Activated T-helper 17 cell treated with anti-CD3 and anti-CD28 coated beads, Interleukin-2, amount 50 U/mL, for 72 hours (primary cell): ENCODE data around the gene EPC1. TPM values are rescaled to one million over a fixed set of nuclear protein-coding genes. Genes with fewer than 3 reads are reported as not detected.

ENCODE experiments used
- ATAC-seq: fragments of 150-1000 bp; cut with Tn5 transposase; replicated peaks from 2 replicates; pipeline ENCODE4 v1.10.0; 2021; ENCODE audit warnings: mild to moderate bottlenecking, moderate library complexity
- H3K27ac Mint-ChIP-seq: one replicate; pipeline ENCODE4 v1.8.0; 2022; ENCODE audit warnings: mixed read lengths
- H3K27me3 Mint-ChIP-seq: one replicate; pipeline ENCODE4 v1.8.0; 2022; ENCODE audit warnings: mixed read lengths
- H3K36me3 Mint-ChIP-seq: one replicate; pipeline ENCODE4 v1.8.0; 2022; ENCODE audit warnings: low read depth, mild to moderate bottlenecking, mixed read lengths
- H3K4me1 Mint-ChIP-seq: one replicate; pipeline ENCODE4 v1.8.0; 2022; ENCODE audit warnings: mixed read lengths
- H3K4me3 Mint-ChIP-seq: one replicate; pipeline ENCODE4 v1.8.0; 2022; ENCODE audit warnings: mild to moderate bottlenecking, mixed read lengths
- H3K9me3 Mint-ChIP-seq: one replicate; pipeline ENCODE4 v1.8.0; 2022; ENCODE audit warnings: mixed read lengths
- total RNA-seq, 2 donors: library from RNA; stranded (reverse); gene quantifications; one replicate each; pipeline ENCODE4 v1.2.3, GENCODE V29; 2022

The EPC1 gene
- total RNA-seq, 2 donors from 2014 or later = 36.3 to 40.4 TPM

DNA sequence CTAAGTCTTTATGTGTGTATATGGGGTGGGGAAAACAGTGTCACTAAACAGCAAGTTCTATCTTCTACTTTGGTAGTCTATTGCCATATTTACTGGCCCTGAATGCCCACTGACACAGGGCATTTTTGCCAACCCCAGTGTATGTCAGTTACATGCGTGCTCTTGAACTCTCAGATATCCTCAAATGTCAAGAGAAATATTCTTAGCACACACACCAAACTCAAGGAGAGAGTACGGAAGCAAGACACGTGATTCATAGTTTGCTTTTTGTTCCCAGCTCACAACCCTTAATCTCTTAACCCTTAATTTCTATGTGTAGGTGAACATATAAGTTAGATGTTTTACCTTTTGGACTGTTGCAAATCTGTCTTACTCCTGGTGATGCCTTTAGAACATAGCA lies 39.3 kb downstream of the EPC1 start:
- Mint-ChIP-seq H3K9me3 (no peaks in the 10 kb centered on the region), H3K27ac (peak overlapping the region; percentile 84), H3K27me3 (no peaks in the 10 kb centered on the region), H3K4me3 (peak overlapping the region; percentile 80), H3K4me1 (peaks cover 44% of the 10 kb centered on the region), H3K36me3 (peaks cover 65% of the 10 kb centered on the region)
- peak; percentile 10 for ATAC-seq

DNA sequence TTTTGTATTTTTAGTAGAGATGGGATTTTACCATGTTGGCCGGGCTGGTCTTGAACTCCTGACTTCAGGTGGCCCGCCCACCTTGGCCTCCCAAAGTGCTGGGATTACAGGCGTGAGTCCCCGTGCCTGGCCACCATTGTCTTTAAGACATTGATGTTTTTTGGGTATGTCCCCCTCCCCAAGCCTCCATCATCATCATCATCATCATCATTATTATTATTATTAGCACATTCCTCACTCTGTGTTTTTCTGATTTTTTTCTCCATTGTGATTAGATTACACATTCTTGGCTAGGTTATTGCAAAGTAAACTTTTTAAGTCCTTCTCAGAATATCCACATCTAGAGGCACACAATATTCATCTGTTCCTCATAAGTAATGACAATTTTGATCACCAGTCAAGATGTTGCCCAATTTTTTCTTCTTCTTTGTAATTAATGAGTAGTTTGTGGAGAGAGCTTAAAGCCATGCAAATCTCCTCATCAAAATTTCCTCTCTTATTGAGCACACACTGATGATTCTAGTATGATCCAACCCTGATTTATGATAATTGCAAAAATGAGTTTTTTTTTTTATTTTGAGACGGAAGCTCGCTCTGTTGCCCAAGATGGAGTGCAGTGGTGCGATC lies 47.5 kb downstream of the EPC1 start:
- Mint-ChIP-seq H3K4me1 (peaks cover 36% of the 10 kb centered on the region), H3K4me3 (peak overlapping the region; percentile 80), H3K27me3 (no peaks in the 10 kb centered on the region), H3K9me3 (no peaks in the 10 kb centered on the region), H3K36me3 (peaks cover 68% of the 10 kb centered on the region), H3K27ac (peak overlapping the region; percentile 90)
- ATAC-seq = peak; percentile 29

DNA sequence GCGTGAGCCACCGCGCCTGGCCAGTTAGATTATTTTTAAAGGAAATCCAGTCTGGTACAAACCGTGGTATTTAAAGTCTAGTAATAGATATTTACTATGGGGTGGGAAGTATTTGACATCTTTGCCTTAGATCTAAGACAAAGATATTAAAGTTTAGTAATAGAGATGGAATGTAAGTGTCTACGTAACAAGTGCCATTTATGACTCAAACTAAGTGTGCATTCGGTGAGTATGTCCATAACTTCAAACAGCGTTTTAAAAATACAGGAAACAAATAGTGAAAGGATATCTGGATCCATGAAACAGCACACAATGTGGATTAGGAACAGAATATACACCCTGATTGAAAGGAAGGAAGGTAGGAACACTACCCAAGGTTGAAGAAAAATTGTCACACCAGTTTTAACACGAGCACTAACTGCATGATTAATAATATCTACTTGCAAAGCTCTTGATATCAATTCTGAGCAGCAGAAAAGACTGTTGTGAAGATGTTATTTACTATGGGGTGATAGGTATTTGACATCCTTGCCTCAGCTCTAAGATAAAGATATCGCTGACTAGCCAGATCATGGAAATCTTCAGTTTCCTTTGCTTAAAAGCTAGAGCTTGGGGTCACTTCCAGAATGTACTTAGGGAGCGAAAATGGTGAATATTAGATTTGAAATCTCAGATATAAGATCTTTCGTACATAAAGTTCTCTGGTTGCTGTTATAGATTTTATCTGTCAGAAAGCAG lies 48.7 kb downstream of the EPC1 start:
- H3K4me3 Mint-ChIP-seq = peak overlapping the region; percentile 80
- H3K27ac Mint-ChIP-seq = peak overlapping the region; percentile 90
- H3K4me1 Mint-ChIP-seq = peaks cover 30% of the 10 kb centered on the region

DNA sequence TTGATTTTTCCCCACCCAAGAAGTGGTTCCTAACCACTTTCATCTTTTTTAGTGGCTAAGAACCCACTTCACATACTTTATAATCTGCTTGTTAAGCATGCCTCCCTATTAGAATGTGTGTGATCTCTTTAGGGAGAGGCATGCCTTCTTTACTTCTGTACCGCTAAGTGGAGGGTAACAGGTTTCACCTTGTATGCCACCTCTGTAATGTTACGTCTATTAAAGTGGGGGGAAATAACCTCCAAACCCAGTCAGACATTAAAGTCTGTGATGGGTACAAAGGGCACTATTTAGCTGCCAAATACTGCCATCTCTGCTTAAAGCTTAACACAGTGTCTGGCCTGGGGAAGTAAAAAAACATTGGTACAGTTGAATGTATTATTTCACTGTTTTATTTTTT lies 51.9 kb downstream of the EPC1 start:
- H3K27me3 Mint-ChIP-seq = no peaks in the 10 kb centered on the region
- H3K36me3 Mint-ChIP-seq = peaks cover 62% of the 10 kb centered on the region
- no peak for ATAC-seq
- no peak overlapping the region for H3K4me3 Mint-ChIP-seq
- H3K27ac Mint-ChIP-seq = peak overlapping the region; percentile 46
- H3K9me3 Mint-ChIP-seq = no peaks in the 10 kb centered on the region
- H3K4me1 Mint-ChIP-seq = peaks cover 23% of the 10 kb centered on the region

More for the DNA sequence above, 48.7 kb downstream of the EPC1 start:
- H3K36me3 Mint-ChIP-seq = peaks cover 61% of the 10 kb centered on the region
- no peaks in the 10 kb centered on the region for H3K9me3 Mint-ChIP-seq
- H3K27me3 Mint-ChIP-seq = no peaks in the 10 kb centered on the region
- ATAC-seq = no peak

DNA sequence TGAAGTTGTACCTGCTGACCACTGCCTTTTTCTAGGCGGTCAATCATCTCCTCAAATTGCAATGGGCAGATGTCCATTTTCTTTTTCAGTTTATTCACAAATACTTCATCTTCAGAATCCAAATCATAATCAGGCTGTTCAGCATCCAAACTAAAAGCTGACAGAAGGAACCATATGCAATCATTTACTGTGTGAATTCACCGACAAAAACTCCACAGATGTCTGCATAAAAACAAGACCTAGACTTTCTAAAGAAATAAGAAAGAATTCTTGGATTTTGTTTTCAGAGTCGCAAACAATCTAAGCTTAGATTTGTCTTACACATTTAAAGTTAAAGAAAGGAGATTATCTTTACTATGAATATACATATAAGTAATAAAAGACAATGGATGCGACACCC lies 53.4 kb downstream of the EPC1 start:
- Mint-ChIP-seq H3K27me3 (no peaks in the 10 kb centered on the region), H3K27ac (no peak overlapping the region), H3K4me1 (peaks cover 13% of the 10 kb centered on the region), H3K36me3 (peaks cover 60% of the 10 kb centered on the region), H3K4me3 (no peak overlapping the region), H3K9me3 (no peaks in the 10 kb centered on the region)
- no peak for ATAC-seq

DNA sequence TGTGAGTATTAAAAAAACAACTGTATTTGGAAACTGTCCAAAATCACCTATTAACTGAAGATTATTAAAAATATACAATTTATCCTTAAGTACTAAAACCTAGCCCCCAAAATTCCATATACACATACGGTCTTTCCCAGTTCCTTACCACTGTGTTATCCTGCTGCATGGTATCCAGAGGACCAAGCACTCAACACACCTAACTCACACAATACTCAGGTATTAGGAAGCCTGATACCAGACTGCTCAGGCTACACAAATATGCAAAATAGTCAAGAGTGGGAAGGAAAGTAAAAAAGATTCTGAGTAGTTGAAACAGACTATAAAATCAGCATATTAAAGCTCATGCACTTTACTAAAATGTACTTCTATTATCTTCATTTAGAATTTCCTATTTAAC lies 67.2 kb downstream of the EPC1 start:
- ATAC-seq = no peak
- Mint-ChIP-seq H3K4me1 (no peaks in the 10 kb centered on the region), H3K9me3 (no peaks in the 10 kb centered on the region), H3K27ac (no peak overlapping the region), H3K27me3 (no peaks in the 10 kb centered on the region), H3K36me3 (peaks cover 84% of the 10 kb centered on the region), H3K4me3 (no peak overlapping the region)

DNA sequence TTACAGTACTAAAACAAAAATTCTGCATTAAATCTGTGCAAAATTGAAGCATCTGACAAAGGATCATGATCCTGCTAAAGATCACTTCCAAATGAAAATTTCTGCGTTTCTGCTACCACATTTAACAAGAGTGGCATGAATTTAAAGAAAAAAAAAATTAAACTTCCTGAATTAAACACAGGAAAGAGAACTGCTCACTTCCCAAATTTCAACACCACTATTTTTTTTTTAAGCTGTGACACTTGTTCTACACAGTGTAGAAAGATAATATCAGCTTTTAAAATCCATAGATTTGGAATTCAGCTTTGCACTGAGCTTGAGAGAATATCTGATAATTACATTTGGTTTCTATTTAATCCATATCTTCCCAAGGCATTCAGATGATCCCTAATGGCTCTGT lies 73.6 kb downstream of the EPC1 start:
- H3K4me3 Mint-ChIP-seq = no peak overlapping the region
- no peaks in the 10 kb centered on the region for H3K9me3 Mint-ChIP-seq
- H3K4me1 Mint-ChIP-seq = peaks cover 9% of the 10 kb centered on the region
- H3K27ac Mint-ChIP-seq = no peak overlapping the region
- no peaks in the 10 kb centered on the region for H3K27me3 Mint-ChIP-seq
- ATAC-seq = no peak
- H3K36me3 Mint-ChIP-seq = peaks cover 96% of the 10 kb centered on the region

DNA sequence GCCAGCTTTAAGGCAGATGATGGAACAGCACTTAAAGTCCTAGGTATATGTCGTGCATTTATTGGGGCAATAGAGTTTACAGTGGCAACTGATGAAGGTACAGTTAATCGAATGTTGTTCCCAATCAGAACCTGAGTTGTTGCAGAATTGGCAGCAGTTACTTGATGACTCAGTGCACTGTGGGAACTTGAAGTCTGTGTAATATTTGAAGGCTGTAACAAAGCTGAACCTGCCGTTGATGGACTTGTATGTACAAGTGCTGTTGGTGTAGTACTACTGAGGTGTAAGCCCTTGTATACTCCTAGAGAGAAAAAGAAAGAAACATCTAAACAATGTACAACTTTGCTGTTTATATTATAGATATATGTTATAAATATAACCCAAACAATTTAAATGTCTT lies 75.3 kb downstream of the EPC1 start:
- Mint-ChIP-seq H3K36me3 (peaks cover 92% of the 10 kb centered on the region), H3K27ac (peak overlapping the region; percentile 10), H3K9me3 (no peaks in the 10 kb centered on the region), H3K27me3 (no peaks in the 10 kb centered on the region), H3K4me1 (peaks cover 9% of the 10 kb centered on the region), H3K4me3 (no peak overlapping the region)
- no peak for ATAC-seq

DNA sequence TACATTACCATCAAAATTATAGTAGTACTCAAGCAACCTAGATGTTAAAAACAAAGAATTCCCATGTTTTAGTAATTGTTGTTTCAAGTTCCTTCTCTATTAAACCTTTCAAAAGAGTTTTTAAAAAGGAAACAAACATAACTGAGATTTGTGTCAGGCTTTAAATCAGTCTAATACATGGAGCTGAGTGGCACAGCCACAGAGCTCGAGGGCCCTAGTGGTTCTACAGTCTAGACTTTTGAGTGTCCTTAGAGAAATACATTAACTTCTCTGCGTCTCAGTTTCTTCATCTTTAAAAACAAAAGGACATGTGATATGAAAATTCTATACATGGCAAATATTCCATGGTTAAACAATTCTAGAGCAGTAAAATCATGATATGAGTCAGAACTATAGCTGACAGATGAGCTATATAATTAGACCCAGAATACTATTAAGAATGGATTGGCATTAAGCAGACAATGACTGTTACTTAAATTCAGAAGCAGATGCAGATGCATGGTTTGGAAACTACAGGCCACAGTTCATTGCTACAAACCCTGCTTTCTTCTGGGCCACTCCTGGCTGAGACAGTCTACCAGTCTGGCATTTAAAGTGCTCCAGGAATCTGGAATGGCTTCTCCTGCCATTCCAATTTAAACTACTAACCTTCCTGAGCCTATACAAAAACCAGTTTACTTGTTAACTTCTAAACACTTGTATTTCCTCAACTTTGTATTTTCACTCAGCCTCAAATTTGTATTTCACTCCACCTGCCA lies 77.4 kb downstream of the EPC1 start:
- no peaks in the 10 kb centered on the region for H3K9me3 Mint-ChIP-seq
- ATAC-seq = no peak
- H3K4me3 Mint-ChIP-seq = no peak overlapping the region
- H3K4me1 Mint-ChIP-seq = peaks cover 9% of the 10 kb centered on the region
- H3K27me3 Mint-ChIP-seq = no peaks in the 10 kb centered on the region
- H3K27ac Mint-ChIP-seq = peak overlapping the region; percentile 77
- H3K36me3 Mint-ChIP-seq = peaks cover 72% of the 10 kb centered on the region

DNA sequence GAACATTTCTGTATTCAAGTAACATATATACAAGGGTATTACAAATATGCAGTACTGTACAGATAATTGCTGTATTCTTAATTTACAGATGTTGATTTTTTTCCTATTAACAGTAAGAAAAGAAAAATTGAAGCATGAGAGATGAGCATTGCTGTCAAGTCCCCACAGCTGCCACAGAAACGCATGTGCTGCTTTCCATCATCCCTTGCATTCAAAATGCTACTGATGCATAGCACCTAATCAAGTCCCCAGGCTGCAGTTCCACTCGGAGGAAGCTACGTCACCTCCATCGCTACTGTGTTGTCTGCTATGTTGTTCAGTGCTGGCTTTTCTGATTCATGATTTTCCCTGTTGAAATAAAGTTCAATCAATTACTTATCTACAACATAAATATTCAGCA lies 78.2 kb downstream of the EPC1 start:
- Mint-ChIP-seq H3K9me3 (no peaks in the 10 kb centered on the region), H3K4me3 (no peak overlapping the region), H3K4me1 (peaks cover 9% of the 10 kb centered on the region), H3K27me3 (no peaks in the 10 kb centered on the region), H3K27ac (no peak overlapping the region), H3K36me3 (peaks cover 64% of the 10 kb centered on the region)
- ATAC-seq = no peak

DNA sequence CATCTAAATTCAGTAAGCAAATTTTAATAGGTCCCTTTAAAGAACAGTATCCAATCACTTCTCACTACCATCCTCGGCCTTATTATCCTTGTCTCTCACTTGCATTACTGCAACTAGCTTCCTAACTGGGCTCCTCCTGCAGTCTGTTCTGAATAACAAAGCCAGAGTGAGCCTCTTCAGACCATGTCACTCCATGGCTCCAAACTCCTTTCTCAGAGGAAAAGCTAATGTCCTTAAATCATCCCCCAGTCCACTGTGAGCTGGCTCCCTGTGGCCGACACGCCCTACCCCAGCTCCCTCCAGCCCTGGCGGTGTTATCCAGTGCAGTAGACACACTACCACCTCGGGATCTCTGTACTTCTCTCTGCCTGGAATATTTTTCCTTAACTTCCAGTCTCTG lies 80.0 kb downstream of the EPC1 start:
- peaks cover 9% of the 10 kb centered on the region for H3K4me1 Mint-ChIP-seq
- H3K27me3 Mint-ChIP-seq = no peaks in the 10 kb centered on the region
- H3K36me3 Mint-ChIP-seq = peaks cover 46% of the 10 kb centered on the region
- no peaks in the 10 kb centered on the region for H3K9me3 Mint-ChIP-seq
- H3K4me3 Mint-ChIP-seq = no peak overlapping the region
- peak overlapping the region; percentile 21 for H3K27ac Mint-ChIP-seq
- no peak for ATAC-seq

DNA sequence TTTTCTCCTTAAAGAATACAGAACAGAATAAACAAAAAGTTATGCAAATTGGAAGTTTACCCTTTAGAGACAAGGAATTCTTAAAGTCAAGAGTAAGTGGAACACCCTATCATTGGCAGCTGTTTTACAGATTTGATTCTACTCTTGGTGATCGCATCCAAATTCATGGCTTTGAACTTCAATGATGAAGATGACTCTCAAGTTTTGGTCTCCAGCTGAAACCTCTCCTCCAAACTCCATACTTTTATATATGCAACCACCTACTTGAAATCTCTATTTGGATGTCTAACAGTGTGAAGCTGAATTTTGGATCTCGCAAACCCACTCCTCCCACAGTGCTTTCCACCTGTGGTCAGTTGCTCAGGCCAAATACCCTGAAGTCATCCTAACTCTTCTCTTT lies 80.4 kb downstream of the EPC1 start:
- Mint-ChIP-seq H3K4me3 (no peak overlapping the region), H3K36me3 (peaks cover 42% of the 10 kb centered on the region), H3K9me3 (no peaks in the 10 kb centered on the region), H3K27me3 (no peaks in the 10 kb centered on the region), H3K4me1 (peaks cover 9% of the 10 kb centered on the region), H3K27ac (no peak overlapping the region)
- ATAC-seq = no peak

DNA sequence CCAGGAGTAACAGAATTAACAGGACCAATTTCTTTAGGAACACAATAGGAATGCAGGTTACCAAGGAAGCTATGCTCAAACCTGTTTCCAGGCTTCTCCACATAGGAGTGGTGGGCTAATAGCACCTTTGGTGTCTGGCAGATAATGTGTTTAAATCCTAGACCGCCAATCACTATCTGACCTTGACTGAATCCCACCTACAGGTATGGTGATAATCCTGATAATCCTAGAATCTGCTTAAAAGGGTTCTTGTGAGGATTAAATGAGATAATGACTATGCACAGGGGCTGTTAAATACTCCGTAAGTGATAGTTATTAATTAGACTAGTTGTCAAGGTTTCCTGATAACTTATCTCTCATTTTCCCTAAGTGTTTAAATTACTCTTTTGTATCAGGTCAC lies 81.2 kb downstream of the EPC1 start:
- Mint-ChIP-seq H3K9me3 (no peaks in the 10 kb centered on the region), H3K36me3 (peaks cover 34% of the 10 kb centered on the region), H3K4me1 (peaks cover 9% of the 10 kb centered on the region), H3K4me3 (no peak overlapping the region), H3K27me3 (no peaks in the 10 kb centered on the region), H3K27ac (no peak overlapping the region)
- no peak for ATAC-seq

DNA sequence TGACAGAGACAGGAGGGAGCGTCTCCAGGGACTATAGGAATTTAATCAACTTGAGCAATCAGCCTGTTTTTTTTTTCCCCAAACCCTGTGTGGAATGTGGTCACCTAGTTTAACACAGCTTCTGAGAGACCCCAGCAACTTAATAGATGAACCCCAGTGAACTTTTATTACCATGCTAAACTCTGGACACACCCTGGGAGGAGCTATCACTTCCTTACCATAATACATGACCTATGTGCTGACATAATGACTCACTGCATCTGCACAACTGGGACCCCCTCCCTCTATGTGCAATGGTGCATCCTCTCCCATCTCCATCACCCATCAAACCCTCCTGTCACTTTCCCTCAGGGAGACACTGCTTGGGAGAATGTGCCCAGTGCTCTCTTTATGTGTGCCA lies 83.7 kb downstream of the EPC1 start:
- Mint-ChIP-seq H3K9me3 (no peaks in the 10 kb centered on the region), H3K4me1 (no peaks in the 10 kb centered on the region), H3K36me3 (peaks cover 10% of the 10 kb centered on the region), H3K4me3 (no peak overlapping the region), H3K27ac (no peak overlapping the region), H3K27me3 (no peaks in the 10 kb centered on the region)
- ATAC-seq = peak; percentile 28

DNA sequence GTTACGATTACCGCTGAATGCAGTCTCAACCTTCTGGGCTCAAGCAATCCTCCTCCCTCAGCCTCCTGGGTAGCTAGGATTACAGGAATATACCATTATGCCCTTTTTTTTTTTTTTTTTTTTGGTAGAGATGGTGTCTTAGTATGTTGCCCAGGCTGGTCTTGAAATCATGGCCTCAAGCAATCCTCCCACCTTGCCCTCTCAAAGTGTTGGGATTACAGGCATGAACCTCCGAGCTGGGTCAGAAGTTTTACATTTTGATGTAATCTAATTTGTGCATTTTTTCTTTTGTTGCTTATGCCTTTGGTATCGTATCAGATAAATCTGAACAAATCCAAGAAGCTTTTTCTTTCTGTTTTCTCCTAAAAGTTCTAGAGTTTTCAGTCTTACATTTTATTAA lies 87.4 kb downstream of the EPC1 start:
- Mint-ChIP-seq H3K27me3 (no peaks in the 10 kb centered on the region), H3K9me3 (no peaks in the 10 kb centered on the region), H3K4me1 (peaks cover 5% of the 10 kb centered on the region), H3K36me3 (no peaks in the 10 kb centered on the region), H3K27ac (no peak overlapping the region), H3K4me3 (no peak overlapping the region)
- no peak for ATAC-seq
